Measurements from ENCODE around the gene MOV10L1. TPM values are rescaled to one million over a fixed set of nuclear protein-coding genes. Genes with fewer than 3 reads are reported as not detected.

MOV10L1 gene
- total and polyA plus RNA-seq, 9 of the 15 experiments (the other 6 are each of a cell fraction or from before 2014, with no cell fraction given): 0.06 to 0.43 (median 0.15) TPM

GRCh38 chr22:50102946-50103345 is 13.1 kb downstream of the MOV10L1 start (continued):
- peak; percentile 82 for TF ChIP-seq RAD51 (IDR thresholded peaks at IDR 0.05; ENCODE audit: borderline replicate concordance, low read depth)
- no peak for TF ChIP-seq NR4A1 (CRISPR knock-in tag; IDR thresholded peaks at IDR 0.05)
- 0 out of 2 replicates have a peak, but pooled peaks have one; percentile 35 for TF ChIP-seq NR4A1 (tag; IDR thresholded peaks at IDR 0.05)
- TF ChIP-seq, protein P1, sequence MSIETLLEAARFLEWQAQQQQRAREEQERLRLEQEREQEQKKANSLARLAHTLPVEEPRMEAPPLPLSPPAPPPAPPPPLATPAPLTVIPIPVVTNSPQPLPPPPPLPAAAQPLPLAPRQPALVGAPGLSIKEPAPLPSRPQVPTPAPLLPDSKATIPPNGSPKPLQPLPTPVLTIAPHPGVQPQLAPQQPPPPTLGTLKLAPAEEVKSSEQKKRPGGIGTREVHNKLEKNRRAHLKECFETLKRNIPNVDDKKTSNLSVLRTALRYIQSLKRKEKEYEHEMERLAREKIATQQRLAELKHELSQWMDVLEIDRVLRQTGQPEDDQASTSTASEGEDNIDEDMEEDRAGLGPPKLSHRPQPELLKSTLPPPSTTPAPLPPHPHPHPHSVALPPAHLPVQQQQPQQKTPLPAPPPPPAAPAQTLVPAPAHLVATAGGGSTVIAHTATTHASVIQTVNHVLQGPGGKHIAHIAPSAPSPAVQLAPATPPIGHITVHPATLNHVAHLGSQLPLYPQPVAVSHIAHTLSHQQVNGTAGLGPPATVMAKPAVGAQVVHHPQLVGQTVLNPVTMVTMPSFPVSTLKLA (conservative IDR thresholded peaks at IDR 0.05): peak; percentile 80 to 82
- TF ChIP-seq TARDBP (IDR thresholded peaks at IDR 0.05): no peak
- 0 out of 2 replicates have a peak, but pooled peaks have one; percentile 31 for TF ChIP-seq FOXP1 (CRISPR knock-in tag; IDR thresholded peaks at IDR 0.05)
- TF ChIP-seq YBX1 (IDR thresholded peaks at IDR 0.05): no peak
- peak; percentile 97 for TF ChIP-seq L3MBTL2 (IDR thresholded peaks at IDR 0.05)
- TF ChIP-seq RCOR1 (IDR thresholded peaks at IDR 0.05; ENCODE audit: borderline replicate concordance in 1 of 2, low read depth in 2 of 2, low read length in 2 of 2): 0 out of 4 replicates have a peak, but pooled peaks of 1 of the 2 experiments have one; percentile 13
- peak; percentile 47 for TF ChIP-seq REST (IDR thresholded peaks at IDR 0.05; ENCODE audit: borderline replicate concordance)
- no peak for TF ChIP-seq REST (CRISPR knock-in tag; IDR thresholded peaks at IDR 0.05; ENCODE audit: low read depth)
- TF ChIP-seq E2F6 (IDR thresholded peaks at IDR 0.05; ENCODE audit: borderline replicate concordance in 1 of 2, extremely low read depth in 1 of 2, insufficient read depth in 1 of 2, insufficient read length in 1 of 2, low read depth in 1 of 2, low read length in 1 of 2, poor library complexity in 1 of 2, severe bottlenecking in 1 of 2): peak; percentile 93 to 96
- TF ChIP-seq MLX (CRISPR knock-in tag; conservative IDR thresholded peaks at IDR 0.05): peak in 1 of 2 experiments; percentile 72; a peak in 1 of 4 replicates
- TF ChIP-seq JUN (IDR thresholded peaks at IDR 0.05; ENCODE audit: borderline replicate concordance, low read depth, low read length): peak; percentile 21; the same call in 1 of the 2 replicates
- no peak for TF ChIP-seq JUN (CRISPR knock-in tag; IDR thresholded peaks at IDR 0.05; ENCODE audit: borderline replicate concordance)
- TF ChIP-seq, protein P2, sequence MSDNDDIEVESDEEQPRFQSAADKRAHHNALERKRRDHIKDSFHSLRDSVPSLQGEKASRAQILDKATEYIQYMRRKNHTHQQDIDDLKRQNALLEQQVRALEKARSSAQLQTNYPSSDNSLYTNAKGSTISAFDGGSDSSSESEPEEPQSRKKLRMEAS (CRISPR knock-in tag; IDR thresholded peaks at IDR 0.05): peak; percentile 96

Data from K562 (cell line).